ENCODE data around the gene PI4KA. TPM values are rescaled to one million over a fixed set of nuclear protein-coding genes. Genes with fewer than 3 reads are reported as not detected.
"Not testable (repeated sequence)": the region's sequence is repeated elsewhere in the genome, so short reads cannot be mapped to it uniquely, and the experiment has no call there.

The PI4KA gene
- polyA plus RNA-seq, 1 donor, result 82.6 TPM

DNA sequence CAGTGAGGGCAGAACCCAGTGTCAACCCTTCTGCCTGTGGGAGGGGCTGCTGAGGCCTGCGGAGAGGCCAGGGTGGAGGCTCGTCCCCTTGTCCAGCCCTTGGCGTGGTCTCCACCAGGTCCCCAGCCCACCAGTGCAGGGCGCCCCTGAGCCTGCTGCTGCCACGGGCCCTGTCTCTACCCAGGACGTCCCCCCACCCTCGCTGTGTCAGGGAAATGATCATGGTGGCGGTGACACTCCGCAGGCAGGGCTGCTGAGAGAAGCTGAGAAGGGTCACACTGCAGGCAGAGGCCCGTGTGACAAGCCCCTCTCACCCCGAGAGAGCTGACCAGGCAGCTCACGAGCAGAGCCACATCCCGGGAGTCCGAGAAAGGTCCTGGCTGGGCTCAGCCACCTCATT, 164.4 kb downstream of the PI4KA start:
- DNase-seq, result not testable (repeated sequence)

DNA sequence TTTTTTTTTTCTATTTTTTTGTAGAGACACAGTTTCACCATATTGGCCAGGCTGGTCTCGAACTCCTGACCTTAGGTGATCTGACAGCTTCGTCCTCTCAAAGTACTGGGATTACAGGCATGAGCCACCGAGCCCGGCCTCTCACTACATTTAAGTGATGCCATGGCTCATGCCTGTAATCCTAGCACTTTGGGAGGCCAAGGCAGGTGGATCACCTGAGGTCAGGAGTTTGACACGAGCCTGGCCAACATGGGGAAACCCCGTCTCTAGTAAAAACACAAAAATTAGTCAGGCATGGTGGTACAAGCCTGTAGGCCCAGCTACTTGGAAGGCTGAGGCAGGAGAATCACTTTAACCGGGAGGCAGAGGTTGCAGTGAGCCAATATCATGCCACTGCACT, 165.7 kb downstream of the PI4KA start:
- not testable (repeated sequence) for DNase-seq

GRCh38 chr22:20690586-20691317, 167.9 kb downstream of the PI4KA start:
- not testable (repeated sequence) for DNase-seq

DNA sequence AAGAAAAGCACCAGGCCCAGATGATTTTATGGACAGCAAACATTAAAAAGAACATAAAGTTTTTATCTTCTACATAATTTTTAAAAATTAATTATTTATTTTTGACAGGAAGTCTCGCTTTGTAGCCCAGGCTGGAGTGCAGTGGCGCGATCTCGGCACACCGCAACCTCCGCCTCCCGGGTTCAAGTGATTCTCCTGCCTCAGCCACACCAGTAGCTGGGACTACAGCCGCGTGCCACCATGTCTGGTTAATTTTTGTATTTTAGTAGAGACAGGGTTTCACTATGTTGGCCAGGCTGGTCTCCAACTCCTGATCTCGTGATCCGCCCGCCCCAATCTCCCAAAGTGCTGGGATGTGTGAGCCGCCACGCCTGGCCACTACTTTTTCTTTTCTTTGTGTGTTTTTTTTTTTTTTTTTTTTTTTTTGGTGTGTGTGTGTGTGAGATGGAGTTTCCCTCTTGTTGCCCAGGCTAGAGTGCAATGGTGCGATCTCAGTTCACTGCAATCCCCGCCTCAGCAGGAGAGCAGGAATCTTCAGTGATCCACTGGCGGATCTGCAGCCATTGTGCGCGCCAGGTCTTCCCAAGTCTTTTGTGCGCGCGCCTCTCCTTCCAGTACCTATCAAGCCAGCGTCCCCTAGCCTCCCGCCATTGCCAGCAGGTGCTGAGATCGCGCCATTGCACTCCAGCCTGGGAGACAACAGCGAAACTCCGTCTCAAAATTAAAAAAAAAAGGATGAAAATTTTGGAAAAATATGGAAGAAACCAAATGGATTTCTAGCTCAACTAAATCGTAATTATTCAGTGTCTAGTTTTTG, 171.0 kb downstream of the PI4KA start:
- DNase-seq, result not testable (repeated sequence)

DNA sequence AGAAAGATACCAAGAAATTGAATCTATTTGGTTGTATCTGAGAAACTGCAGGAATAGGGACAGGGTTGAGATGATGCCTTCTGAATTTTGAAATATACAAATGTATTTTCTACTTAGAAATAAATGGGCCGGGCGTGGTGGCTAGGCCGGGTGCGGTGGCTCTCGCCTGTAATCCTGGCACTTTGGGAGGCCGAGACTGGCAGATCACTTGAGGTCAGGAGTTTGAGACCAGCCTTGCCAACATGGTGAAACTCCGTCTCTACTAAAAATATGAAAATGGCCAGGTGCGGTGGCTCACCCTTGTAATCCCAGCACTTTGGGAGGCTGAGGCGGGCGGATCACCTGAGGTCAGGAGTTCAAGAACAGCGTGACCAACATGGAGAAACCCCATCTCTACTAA, 172.8 kb downstream of the PI4KA start:
- not testable (repeated sequence) for DNase-seq

DNA sequence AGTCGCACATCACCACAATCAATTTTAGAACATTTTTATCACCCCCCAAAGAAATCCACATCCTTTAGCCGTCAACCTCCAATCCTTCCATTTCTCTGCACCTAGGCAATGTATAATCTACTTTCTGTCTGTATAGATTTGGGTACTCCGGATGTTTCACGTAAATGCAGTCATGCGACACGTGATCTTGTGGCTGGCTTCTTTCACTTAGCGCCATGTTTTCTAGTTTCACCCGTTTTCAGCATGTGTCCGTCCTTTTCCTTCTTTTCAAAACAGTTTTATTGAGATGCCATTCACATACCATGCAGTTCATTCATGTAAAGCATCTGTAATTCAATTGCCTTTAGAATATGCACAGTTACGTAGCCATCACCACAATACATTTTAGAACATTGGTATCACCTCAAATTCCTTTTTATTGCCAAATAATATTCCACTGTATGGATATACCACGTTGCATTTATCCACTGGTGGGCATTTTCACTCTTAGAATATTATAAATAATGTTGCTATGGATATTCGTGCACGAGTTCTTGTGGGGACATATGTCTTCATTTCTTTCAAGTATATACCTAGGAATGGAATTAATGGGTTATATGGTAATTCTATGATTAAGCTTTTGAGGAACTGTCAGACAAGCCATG, 179.7 kb downstream of the PI4KA start:
- not testable (repeated sequence) for DNase-seq

DNA sequence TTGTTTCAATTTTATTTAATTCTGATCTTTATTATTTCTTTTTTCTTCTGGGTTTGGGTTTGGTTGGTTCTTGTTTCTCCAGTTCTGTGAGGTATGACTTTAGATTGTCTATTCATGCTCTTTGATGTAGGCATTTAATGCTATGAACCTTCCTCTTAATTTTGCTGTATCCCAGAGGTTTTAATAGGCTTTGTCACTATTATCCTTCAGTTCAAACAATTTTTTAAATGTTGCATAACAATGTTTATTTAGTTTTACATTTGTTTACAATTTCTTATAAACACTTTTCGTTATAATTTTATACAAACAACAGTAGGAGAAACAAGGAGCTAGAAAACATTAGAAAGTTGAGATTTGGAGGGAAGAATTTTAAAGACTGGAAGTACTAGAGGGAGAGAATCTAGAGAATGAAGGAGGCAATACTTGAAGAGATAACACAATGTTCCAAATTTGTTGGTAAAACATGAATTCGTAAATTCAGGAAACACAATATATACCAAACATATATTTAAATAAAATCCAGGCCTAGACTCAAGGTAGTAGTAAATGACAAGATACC, 180.8 kb downstream of the PI4KA start:
- no peak for DNase-seq

DNA sequence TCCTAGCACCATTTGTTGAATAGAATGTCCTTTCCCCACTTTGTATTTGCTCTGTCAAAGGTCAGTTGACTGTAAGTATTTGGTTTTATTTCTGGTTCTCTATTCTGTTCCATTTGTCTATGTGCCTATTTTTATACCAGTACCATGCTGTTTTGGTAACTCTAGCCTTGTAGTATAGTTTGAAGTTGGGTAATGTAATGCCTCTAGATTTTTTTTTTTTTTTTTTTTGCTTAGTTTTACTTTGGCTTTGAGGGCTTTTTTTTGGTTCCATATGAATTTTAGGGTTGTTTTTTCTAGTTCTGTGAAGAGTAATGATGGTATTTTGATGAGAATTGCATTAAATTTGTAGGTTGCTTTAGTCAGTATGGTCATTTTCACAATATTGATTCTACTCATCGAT, 183.0 kb downstream of the PI4KA start:
- not testable (repeated sequence) for DNase-seq

DNA sequence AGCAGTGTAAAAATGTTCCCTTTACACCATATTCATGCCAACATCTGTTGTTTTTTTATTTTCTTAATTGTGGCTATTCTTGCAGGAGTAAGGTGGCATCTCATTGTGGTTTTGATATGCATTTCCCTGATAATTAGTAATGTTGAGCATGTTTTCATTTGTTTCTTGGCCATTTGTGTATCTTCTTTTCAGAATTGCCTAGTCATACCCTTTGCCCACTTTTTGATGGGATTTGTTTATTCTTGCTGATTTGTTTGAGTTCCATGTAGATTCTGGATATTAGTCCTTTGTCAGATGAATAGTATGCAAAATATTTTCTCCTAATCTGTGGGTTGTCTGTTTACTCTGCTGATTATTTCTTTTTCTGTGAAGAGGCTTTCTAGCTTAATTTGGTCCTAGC, 183.6 kb downstream of the PI4KA start:
- no peak for DNase-seq

DNA sequence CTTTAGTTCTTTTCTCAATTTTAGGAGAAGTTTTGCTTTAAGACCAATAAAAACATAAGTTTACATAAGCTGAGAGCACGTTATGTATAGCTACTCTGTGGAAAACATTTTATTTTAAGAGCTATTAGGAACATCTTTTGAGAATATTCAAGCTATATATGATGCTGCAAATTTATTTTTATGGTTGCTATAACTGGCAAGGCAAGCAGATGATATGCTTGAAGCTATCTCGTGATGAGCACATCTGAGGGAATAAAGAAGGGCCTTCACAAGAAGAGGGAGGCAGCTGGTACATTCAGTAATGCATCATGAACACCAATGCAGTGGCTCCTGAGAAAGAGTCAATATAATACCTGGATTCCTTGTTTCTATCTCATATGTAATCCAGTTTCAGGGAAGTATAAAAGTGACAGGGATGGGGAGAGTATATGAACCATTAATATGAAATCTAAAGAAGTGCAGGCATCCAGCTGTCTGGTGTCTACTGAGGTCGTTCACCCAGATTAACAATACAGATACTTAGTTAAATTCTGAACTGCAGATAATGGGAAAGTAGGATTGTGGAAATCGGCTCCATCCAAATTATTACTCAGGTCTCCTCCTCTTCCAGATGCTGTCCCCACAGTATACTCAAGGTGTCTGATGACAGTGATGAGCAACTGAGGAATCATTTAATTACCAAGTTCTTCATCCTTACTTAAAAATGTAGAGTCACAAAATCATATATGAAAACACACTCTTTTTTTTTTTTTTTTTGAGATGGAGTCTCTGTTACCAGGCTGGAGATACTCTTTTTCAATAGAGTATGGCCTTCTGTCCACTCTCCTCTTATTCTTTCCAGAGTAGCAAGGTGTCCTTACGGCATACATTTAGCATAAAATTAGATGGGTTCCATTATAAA, 185.1 kb downstream of the PI4KA start:
- DNase-seq, result no peak

- no peak for DNase-seq
Measured at GRCh38 chr22:20672732-20673131, 185.9 kb downstream of the PI4KA start.

DNA sequence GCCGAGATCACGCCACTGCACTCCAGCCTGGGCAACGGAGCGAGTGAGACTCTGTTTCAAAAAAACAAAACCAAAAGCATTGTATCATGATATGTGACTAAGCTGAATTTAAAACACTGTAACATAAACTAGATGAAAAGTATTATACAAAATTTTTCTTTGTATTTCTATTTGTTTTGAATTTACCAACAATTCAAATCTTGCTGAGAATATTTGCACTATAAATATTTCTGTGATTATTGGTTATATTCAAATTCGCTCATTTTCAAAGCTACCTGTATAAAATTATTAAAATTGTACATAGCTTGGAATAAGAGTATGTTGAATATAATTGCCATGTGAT, 186.6 kb downstream of the PI4KA start:
- no peak for DNase-seq

DNA sequence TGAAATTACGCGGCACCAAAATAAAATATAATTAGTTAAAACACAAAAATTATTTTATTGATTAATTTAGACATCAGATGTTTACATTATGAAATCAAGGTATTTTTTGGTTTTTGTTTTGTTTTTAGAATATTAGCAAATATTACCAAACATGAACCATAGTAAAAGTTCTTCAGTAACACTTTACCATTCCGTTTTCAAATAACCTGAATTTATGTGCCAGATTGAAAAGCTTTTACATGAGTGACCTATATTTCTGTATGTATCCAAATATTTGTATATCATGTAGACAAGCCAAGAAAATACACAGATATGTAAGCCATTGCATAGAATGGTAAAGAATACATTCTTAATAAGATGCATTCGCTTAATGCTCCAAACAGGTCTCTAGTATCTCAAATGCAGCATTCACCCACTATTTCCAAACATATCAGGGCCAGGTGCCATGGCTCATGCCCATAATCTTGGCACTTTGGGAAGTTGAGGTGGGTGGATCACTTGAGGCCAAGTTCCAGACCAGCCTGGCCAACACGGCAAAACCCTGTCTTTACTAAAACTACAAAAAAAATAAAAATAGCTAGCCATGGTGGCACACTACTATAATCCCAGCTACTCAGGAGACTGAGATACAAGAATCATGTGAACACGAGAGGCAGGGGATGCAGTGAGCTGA, 187.1 kb downstream of the PI4KA start:
- DNase-seq, result no peak

DNA sequence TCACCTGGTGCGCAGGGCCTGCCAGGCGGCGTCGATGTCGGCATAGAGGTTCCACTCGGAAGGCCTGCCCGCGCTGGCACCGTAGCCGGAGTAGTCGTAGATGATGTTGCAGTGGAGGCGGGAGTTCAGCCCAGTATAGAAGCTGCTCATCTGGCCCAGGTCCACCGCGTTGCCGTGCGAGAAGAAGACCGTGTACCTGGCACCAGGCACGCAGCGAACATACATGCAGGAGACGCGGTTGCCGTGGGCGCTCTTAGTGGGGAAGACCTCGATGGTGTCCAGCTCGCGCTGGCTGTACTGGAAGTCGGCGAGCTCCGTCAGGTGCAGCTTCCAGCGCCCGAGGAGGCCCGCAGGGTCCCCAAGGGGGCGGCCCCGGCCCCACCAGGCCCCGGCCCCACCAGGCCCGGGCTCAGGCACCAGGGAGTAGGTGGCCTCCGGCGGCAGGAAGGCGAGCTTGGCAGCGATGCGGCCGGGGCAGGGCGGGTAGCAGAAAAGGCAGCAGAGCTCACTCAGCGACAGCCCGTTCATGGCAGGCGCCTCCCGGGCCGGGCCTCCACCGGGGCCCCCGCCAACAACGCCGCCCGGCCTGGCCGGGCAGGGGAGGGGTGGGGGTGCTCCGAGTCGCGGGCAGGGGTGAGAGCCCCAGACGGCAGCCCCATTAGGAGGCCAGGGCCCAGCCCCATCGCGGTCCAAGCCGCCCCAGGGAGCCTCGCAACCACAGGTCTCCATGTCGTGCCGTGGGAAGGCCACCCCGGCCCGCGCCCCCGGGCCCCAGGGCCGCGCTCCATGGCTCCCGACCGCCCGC, 188.0 kb downstream of the PI4KA start:
- not testable (repeated sequence) for DNase-seq

DNA sequence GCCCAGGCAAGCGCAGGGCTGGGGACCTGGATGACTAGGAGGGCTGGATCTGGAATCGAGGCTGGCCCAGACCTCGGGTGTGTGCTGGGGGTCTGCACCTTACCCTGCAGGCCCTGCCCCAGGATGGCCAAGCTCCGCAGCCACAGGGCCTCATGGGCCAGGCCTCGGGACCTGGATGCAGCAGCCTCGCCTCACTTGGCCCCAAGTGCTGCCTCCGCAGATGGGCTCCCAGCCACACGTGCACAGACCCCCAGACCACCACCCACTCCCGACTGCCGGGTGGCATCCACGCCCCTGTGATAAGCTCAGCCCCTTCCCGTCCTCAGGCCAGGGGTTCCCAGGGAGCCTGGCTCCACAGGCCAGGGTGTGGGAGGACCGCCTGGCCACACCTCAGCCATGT, 188.7 kb downstream of the PI4KA start:
- DNase-seq, result not testable (repeated sequence)

DNA sequence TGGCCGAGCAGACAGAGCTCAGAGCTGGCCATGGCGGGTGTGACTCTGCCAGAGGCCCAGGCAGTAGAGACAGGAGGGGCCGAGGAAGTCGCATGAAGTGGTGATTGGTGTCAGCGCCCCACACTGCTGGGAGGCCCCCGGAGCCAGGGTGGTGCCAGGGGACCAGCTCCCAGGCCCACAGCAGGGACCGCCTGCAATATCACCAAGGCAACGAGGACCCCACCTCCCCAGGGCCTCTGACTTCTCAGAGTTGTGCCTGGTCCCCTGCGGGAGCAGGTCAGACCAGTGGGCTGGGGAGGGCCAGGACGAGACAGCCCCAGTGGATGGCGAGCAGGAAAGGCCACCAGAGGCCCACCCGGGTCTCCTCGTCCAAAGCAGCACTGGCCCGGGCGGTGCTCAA, 189.1 kb downstream of the PI4KA start:
- not testable (repeated sequence) for DNase-seq

DNA sequence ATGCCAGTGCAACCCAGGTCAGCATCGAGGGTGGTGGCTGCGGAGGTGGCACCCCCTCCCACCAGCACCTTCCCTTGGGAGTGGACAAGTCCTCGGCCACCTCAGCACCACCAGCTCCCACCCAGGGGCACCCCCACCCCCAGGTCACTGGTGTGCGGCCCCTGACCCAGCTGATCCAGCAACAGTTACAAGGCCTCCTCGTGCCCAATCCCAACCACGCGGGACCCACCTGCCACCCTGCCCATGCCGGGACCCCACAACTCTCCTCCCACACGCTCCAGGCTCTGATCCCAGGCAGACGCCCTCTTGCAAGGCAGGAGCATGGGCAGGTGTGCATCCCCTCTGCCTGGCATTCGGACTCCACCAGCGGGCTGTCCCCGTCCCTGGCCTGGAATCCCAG, 189.8 kb downstream of the PI4KA start:
- not testable (repeated sequence) for DNase-seq

DNA sequence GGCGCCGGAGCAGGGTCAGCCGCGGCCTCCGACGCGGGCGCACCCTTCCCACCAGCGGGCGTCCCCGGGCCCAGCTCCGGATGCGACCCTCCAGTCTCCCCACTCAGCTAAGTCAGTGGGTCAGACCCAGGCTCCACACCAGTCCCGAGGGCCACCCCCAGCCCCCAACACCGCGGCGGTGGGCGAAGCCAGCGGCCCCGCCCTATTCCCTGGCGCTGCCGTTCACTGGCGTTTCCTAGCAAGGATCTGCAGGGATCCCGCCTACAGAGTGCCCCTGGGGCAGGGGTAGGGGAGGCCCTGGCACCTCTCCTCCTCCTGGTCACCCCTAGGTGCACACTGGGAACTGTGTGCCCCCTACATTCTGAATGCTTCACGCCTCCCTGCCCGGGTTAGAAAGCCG, 190.4 kb downstream of the PI4KA start:
- DNase-seq, result not testable (repeated sequence)

DNA sequence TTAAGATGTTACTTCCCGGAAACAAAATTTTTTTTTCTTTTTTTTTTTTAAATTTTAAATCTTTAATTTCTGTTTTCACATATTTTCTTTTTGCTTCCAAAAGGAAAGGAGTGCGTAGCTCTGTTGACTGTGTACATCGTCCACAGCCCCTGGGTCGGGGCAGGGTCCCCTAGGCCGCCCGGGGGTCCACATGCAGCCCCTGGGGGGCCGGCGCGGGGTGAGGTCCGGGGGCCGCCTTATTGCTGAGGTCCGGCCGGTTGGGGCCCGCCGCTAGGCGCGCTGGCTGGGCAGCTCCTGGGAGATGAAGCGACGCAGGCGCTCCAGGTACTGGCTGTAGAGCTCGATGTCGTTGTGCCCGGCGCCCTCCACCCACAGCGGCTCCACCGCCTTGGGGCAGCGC, 191.1 kb downstream of the PI4KA start:
- not testable (repeated sequence) for DNase-seq

DNA sequence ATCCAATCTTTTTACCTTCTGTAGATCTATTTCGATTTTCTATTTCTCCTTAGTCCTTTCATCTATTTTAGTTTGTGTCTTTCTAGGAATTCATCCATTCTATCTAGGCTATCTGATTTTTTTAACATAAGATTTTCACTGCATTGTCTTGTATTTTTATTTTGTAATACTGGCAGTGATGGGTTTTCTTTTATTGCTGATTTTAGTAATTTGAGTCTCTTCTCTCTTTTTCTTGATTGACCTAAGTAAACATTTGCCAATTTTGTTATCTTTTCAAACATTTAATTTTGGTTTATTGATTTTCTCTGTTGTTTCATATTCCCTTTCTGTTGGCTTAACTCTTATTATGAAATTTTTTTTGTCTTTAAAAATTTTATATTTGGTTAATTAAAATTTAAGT, 192.1 kb downstream of the PI4KA start:
- DNase-seq, result no peak

Measured in left kidney (tissue), 2 donors.